ENCODE results near the gene DOK5. TPM values are rescaled to one million over a fixed set of nuclear protein-coding genes. Genes with fewer than 3 reads are reported as not detected.

Gene DOK5
- total RNA-seq, 1 experiment from 2014 or later, result not detected

GRCh38 chr20:54619682-54620081, 144.3 kb downstream of the DOK5 start:
- Mint-ChIP-seq H3K4me1 (ENCODE audit: low read depth, unreplicated experiment) (peaks cover 7% of the 10 kb centered on the region), H3K36me3 (ENCODE audit: insufficient read depth, unreplicated experiment) (no peaks in the 10 kb centered on the region)
- CTCF ChIA-PET, result no interaction called here

GRCh38 chr20:54620611-54621010, 145.2 kb downstream of the DOK5 start:
- peaks cover 11% of the 10 kb centered on the region for H3K4me1 ChIP-seq
- CTCF ChIA-PET, result no interaction called here
- H3K36me3 Mint-ChIP-seq (ENCODE audit: insufficient read depth, unreplicated experiment), result no peaks in the 10 kb centered on the region

More at GRCh38 chr20:54619682-54620081, 144.3 kb downstream of the DOK5 start:
- H3K9me3 ChIP-seq, result no peaks in the 10 kb centered on the region
- H3K4me3 ChIP-seq (ENCODE audit: low read depth, low read length), result no peak overlapping the region
- no peak overlapping the region for H3K4me3 Mint-ChIP-seq (ENCODE audit: unreplicated experiment)
- no peaks in the 10 kb centered on the region for H3K27me3 ChIP-seq (replicated peaks; ENCODE audit: control insufficient read depth, insufficient read depth, low read length)
- intact Hi-C loops (cut with micrococcal nuclease; ENCODE audit: unreplicated experiment), result no loop called here
- H3K27ac Mint-ChIP-seq (ENCODE audit: unreplicated experiment), result no peak overlapping the region
- no peaks in the 10 kb centered on the region for H3K9me3 Mint-ChIP-seq (ENCODE audit: unreplicated experiment)
- POLR2A ChIA-PET, result no interaction called here
- TF ChIP-seq CTCF (IDR thresholded peaks at IDR 0.05; ENCODE audit: insufficient read depth in 1 of 2, low read depth in 1 of 2, low read length in 1 of 2, severe bottlenecking in 1 of 2, unreplicated experiment in 1 of 2), result no peak
- DNase-seq, result no peak
- H3K4me1 ChIP-seq, result peaks cover 11% of the 10 kb centered on the region
- no TSS peak for BruUV-seq (replicated peaks)
- no peaks in the 10 kb centered on the region for H3K36me3 ChIP-seq (ENCODE audit: control insufficient read depth, insufficient read depth, low read length)
- H3K27me3 Mint-ChIP-seq (ENCODE audit: insufficient read depth, unreplicated experiment), result peaks cover 11% of the 10 kb centered on the region

GRCh38 chr20:54622333-54623295, 147.2 kb downstream of the DOK5 start:
- Mint-ChIP-seq H3K4me3 (ENCODE audit: unreplicated experiment) (no peak overlapping the region), H3K36me3 (ENCODE audit: insufficient read depth, unreplicated experiment) (no peaks in the 10 kb centered on the region), H3K27me3 (ENCODE audit: insufficient read depth, unreplicated experiment) (peaks cover 21% of the 10 kb centered on the region), H3K27ac (ENCODE audit: unreplicated experiment) (no peak overlapping the region), H3K4me1 (ENCODE audit: low read depth, unreplicated experiment) (peaks cover 7% of the 10 kb centered on the region), H3K9me3 (ENCODE audit: unreplicated experiment) (no peaks in the 10 kb centered on the region)
- intact Hi-C loops (cut with micrococcal nuclease; ENCODE audit: unreplicated experiment), result no loop called here
- no peak for TF ChIP-seq CTCF (IDR thresholded peaks at IDR 0.05; ENCODE audit: insufficient read depth in 1 of 2, low read depth in 1 of 2, low read length in 1 of 2, severe bottlenecking in 1 of 2, unreplicated experiment in 1 of 2)
- Histone ChIP-seq H3K4me3 (ENCODE audit: low read depth, low read length) (no peak overlapping the region), H3K9me3 (no peaks in the 10 kb centered on the region), H3K4me1 (peaks cover 11% of the 10 kb centered on the region), H3K27me3 (replicated peaks; ENCODE audit: control insufficient read depth, insufficient read depth, low read length) (no peaks in the 10 kb centered on the region; the same call in 1 of the 2 replicates), H3K36me3 (ENCODE audit: control insufficient read depth, insufficient read depth, low read length) (no peaks in the 10 kb centered on the region)
- DNase-seq, result no peak
- POLR2A ChIA-PET, result no interaction called here
- BruUV-seq (replicated peaks), result no TSS peak
- CTCF ChIA-PET, result interaction anchor here (0.6 kb wide), 1 partner anchor 421 kb away, joined by 3 read pairs; no protein-coding TSS in a partner anchor

More at GRCh38 chr20:54620611-54621010, 145.2 kb downstream of the DOK5 start:
- no peaks in the 10 kb centered on the region for H3K36me3 ChIP-seq (ENCODE audit: control insufficient read depth, insufficient read depth, low read length)
- no peaks in the 10 kb centered on the region for H3K9me3 Mint-ChIP-seq (ENCODE audit: unreplicated experiment)
- POLR2A ChIA-PET, result no interaction called here
- H3K27ac Mint-ChIP-seq (ENCODE audit: unreplicated experiment), result no peak overlapping the region
- intact Hi-C loops (cut with micrococcal nuclease; ENCODE audit: unreplicated experiment), result no loop called here
- no peak overlapping the region for H3K4me3 Mint-ChIP-seq (ENCODE audit: unreplicated experiment)
- BruUV-seq (replicated peaks), result no TSS peak
- no peaks in the 10 kb centered on the region for H3K27me3 ChIP-seq (replicated peaks; ENCODE audit: control insufficient read depth, insufficient read depth, low read length)
- DNase-seq, result no peak
- TF ChIP-seq CTCF (IDR thresholded peaks at IDR 0.05; ENCODE audit: insufficient read depth in 1 of 2, low read depth in 1 of 2, low read length in 1 of 2, severe bottlenecking in 1 of 2, unreplicated experiment in 1 of 2), result no peak
- H3K4me3 ChIP-seq (ENCODE audit: low read depth, low read length), result no peak overlapping the region
- peaks cover 11% of the 10 kb centered on the region for H3K27me3 Mint-ChIP-seq (ENCODE audit: insufficient read depth, unreplicated experiment)
- no peaks in the 10 kb centered on the region for H3K9me3 ChIP-seq
- peaks cover 7% of the 10 kb centered on the region for H3K4me1 Mint-ChIP-seq (ENCODE audit: low read depth, unreplicated experiment)
